Measurements from ENCODE around the gene CHST8.

CHST8 gene

DNA sequence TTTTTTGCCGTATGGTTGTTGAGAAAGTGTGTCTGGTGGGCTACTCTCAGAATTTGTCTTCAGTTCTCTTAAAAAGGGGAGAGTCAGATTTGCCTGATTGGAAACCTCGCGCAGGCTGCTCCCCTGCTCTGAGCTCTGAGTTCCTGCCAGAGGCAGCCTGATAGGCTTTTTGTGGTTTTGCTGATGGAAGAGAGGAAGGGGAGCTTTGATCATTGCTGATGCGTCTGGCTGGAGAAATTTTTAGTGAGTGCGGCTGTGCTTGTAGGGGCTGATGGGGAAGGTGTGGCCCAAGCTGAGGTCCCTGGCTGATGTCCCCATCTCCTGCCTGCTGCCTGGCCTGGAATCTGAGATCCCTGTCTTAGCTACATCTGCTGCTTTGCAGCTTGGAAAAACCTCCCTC, 2.8 kb downstream of the CHST8 start:
- Mint-ChIP-seq H3K9me3 (no peaks in the 10 kb centered on the region), H3K4me3 (no peak overlapping the region), H3K27me3 (peaks cover 62% of the 10 kb centered on the region), H3K27ac (no peak overlapping the region), H3K36me3 (ENCODE audit: low read depth) (no peaks in the 10 kb centered on the region), H3K4me1 (ENCODE audit: low read depth) (no peaks in the 10 kb centered on the region)
- intact Hi-C loops (cut with micrococcal nuclease) = no loop called here

- Mint-ChIP-seq H3K9me3 (no peaks in the 10 kb centered on the region), H3K27me3 (peaks cover 39% of the 10 kb centered on the region), H3K36me3 (ENCODE audit: low read depth) (no peaks in the 10 kb centered on the region), H3K4me1 (ENCODE audit: low read depth) (no peaks in the 10 kb centered on the region), H3K4me3 (no peak overlapping the region), H3K27ac (no peak overlapping the region)
- intact Hi-C loops (cut with micrococcal nuclease) = no loop called here
Measured at GRCh38 chr19:33627526-33627925, 5.8 kb downstream of the CHST8 start.

- Mint-ChIP-seq H3K4me1 (ENCODE audit: low read depth) (no peaks in the 10 kb centered on the region), H3K27ac (no peak overlapping the region), H3K27me3 (peaks cover 33% of the 10 kb centered on the region), H3K9me3 (no peaks in the 10 kb centered on the region), H3K4me3 (no peak overlapping the region), H3K36me3 (ENCODE audit: low read depth) (no peaks in the 10 kb centered on the region)
- intact Hi-C loops (cut with micrococcal nuclease) = no loop called here
Measured at GRCh38 chr19:33627962-33628839, 6.4 kb downstream of the CHST8 start.

GRCh38 chr19:33628921-33629825, 7.4 kb downstream of the CHST8 start:
- H3K9me3 Mint-ChIP-seq = no peaks in the 10 kb centered on the region
- intact Hi-C loops (cut with micrococcal nuclease) = no loop called here
- H3K36me3 Mint-ChIP-seq (ENCODE audit: low read depth) = no peaks in the 10 kb centered on the region
- no peak overlapping the region for H3K4me3 Mint-ChIP-seq
- peaks cover 23% of the 10 kb centered on the region for H3K27me3 Mint-ChIP-seq
- H3K27ac Mint-ChIP-seq = no peak overlapping the region
- no peaks in the 10 kb centered on the region for H3K4me1 Mint-ChIP-seq (ENCODE audit: low read depth)

DNA sequence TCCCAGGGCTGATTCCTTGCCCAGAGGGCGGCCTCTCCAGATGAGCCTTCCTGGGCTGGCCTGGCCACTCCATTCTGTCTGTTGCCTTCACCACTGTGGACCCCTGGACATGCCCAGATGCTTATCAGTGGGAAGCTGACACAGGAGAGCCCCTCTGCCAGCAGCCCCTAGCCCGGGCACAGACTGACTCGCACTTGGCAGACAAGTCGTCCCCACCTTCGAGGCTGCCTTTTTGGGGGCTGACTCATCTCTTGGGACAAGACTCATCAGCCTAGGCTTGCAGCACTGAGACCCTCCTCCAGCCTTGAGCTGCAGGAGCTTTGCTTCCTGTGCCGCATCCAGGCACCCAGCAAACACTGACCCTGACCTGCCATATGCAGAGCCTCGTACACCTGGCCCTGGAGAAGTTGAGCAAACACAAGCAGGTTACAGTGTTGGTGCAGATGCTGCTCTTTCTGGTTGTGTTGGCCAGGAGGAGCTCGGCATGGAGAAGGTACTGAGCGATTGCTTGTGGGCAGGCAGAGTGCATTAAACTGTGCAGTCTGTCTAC, 8.1 kb downstream of the CHST8 start:
- Mint-ChIP-seq H3K27ac (no peak overlapping the region), H3K36me3 (ENCODE audit: low read depth) (no peaks in the 10 kb centered on the region), H3K4me1 (ENCODE audit: low read depth) (no peaks in the 10 kb centered on the region), H3K9me3 (no peaks in the 10 kb centered on the region), H3K27me3 (peaks cover 16% of the 10 kb centered on the region), H3K4me3 (no peak overlapping the region)
- intact Hi-C loops (cut with micrococcal nuclease) = no loop called here

DNA sequence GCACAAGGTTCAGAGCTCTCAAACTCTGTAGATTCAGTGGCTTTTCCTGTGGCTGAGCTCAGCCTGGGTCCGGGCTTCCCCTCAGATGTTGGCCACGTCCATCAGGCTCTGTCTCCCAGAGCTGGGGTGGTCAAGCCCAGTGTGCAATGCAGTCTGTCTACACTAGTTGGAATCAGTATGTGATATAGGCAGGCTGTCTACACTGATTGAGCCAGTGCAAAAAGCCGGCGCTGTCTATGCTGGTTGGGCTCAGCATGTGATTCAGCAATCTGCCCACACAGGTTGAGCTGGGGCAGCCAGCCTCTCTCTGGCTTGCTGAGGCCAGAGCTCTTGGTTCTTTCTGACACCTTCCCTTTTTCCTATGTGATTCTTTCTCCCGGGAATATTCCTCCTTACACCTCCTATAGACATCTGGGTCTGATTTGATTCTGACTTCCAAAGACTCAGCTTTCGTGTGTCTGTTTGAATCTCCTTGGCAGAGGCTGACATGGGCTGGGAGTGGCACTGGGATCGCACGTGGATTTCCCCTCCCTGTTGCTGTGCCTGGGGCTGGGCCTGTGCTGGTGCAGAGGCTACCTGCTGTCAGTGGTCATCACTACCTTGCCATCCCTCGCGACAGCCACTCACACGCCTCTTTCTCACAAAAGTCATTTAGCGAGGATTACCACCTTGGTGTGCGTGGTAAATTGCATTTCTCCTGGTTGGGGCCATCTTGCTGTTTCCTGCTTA, 9.3 kb downstream of the CHST8 start:
- Mint-ChIP-seq H3K9me3 (no peaks in the 10 kb centered on the region), H3K27me3 (peaks cover 9% of the 10 kb centered on the region), H3K27ac (no peak overlapping the region), H3K36me3 (ENCODE audit: low read depth) (no peaks in the 10 kb centered on the region), H3K4me1 (ENCODE audit: low read depth) (no peaks in the 10 kb centered on the region), H3K4me3 (no peak overlapping the region)
- intact Hi-C loops (cut with micrococcal nuclease) = no loop called here

DNA sequence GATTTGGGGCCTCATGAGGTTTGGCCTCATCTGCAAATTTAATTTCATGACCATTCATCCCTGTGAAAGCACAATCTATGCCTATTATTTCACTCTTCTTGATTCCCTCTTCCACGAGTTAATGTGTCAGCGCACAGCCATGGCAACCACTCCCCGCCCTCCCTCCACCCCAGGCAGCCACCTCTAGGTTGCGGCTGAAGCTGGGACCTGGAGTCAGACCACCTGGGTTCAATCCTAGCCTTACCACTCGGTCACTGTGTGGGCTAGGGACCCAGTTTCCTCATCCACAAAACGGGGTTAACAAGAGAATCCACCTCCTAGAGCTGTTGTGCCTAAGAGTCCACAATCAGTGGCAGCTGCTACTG, 9.8 kb downstream of the CHST8 start:
- no peaks in the 10 kb centered on the region for H3K9me3 Mint-ChIP-seq
- H3K36me3 Mint-ChIP-seq (ENCODE audit: low read depth) = no peaks in the 10 kb centered on the region
- H3K4me1 Mint-ChIP-seq (ENCODE audit: low read depth) = no peaks in the 10 kb centered on the region
- intact Hi-C loops (cut with micrococcal nuclease) = no loop called here
- no peak overlapping the region for H3K27ac Mint-ChIP-seq
- H3K4me3 Mint-ChIP-seq = no peak overlapping the region
- H3K27me3 Mint-ChIP-seq = peaks cover 7% of the 10 kb centered on the region

DNA sequence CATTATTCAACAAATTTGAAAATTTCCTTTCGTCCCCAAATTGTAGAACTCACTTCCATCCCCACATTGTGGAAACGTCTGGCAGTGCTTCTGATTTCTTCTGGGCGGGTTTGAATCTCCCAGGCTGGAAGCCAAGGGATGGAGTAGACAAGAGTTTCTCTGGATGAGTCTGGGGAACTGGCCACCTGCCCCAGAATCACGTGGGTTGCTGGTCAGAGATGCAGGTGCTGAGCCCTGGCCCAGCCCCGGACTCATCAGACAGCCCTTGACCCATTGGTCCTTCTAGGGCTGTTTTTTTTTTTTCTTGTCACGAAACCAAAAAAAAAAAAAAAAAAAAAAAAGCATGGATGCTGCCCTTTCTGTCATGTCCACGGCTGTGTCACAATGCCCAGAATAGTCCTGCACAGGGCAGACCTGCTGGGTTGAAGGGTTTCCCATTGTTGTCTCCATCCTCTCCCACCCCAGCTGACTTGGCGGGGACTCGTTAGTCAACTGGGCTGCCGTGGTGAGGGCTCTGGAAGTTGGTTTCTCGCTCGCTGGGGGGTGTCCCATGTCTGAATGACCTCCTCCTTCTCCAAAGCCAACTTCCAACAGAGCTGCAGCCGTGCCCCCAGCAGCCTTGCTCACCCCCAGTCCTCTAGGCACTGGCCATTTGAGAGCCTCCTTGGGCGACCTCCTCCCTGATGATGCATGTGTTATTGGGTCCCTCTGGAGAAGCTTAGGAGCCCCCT, 12.8 kb downstream of the CHST8 start:
- no peaks in the 10 kb centered on the region for H3K9me3 Mint-ChIP-seq
- H3K4me1 Mint-ChIP-seq (ENCODE audit: low read depth) = no peaks in the 10 kb centered on the region
- intact Hi-C loops (cut with micrococcal nuclease) = no loop called here
- peaks cover 13% of the 10 kb centered on the region for H3K27me3 Mint-ChIP-seq
- H3K27ac Mint-ChIP-seq = no peak overlapping the region
- H3K4me3 Mint-ChIP-seq = no peak overlapping the region
- no peaks in the 10 kb centered on the region for H3K36me3 Mint-ChIP-seq (ENCODE audit: low read depth)

- Mint-ChIP-seq H3K4me3 (no peak overlapping the region), H3K9me3 (no peaks in the 10 kb centered on the region), H3K27me3 (peaks cover 11% of the 10 kb centered on the region), H3K36me3 (ENCODE audit: low read depth) (no peaks in the 10 kb centered on the region), H3K27ac (no peak overlapping the region), H3K4me1 (ENCODE audit: low read depth) (no peaks in the 10 kb centered on the region)
- intact Hi-C loops (cut with micrococcal nuclease) = no loop called here
Measured at GRCh38 chr19:33638167-33639034, 16.6 kb downstream of the CHST8 start.

DNA sequence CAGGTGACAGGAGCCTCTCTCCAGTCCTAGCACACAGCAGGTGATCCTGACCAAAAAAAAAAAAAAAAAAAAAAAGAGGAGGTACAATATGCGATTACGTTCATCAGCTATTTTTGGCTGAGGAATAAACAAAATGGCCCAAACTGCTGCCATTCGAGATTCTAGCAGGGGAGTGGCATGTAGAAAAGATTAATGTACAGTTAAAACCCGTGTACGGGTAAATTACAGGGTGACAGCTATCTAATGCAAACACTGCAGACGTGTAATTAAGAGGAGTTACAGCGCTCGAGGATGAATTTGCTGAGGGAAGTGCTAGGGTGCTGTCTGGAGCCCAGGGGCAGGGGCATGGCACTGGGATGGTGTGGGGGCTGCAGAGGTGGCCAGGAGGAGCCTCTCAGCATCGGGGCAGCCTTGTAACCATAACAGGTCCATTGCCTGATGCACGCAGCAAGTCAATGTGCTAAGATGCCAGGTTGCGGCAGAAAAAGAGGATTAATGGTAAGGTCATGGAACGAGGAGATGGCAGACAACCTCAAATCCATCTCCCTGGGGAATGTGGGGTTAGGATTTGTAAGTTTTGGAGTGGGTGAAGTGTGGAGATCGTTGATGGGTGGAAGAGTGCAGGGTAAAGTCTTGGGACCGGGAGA, 17.4 kb downstream of the CHST8 start:
- Mint-ChIP-seq H3K4me3 (no peak overlapping the region), H3K36me3 (ENCODE audit: low read depth) (no peaks in the 10 kb centered on the region), H3K27ac (no peak overlapping the region), H3K4me1 (ENCODE audit: low read depth) (no peaks in the 10 kb centered on the region), H3K9me3 (no peaks in the 10 kb centered on the region), H3K27me3 (peaks cover 11% of the 10 kb centered on the region)
- intact Hi-C loops (cut with micrococcal nuclease) = no loop called here

DNA sequence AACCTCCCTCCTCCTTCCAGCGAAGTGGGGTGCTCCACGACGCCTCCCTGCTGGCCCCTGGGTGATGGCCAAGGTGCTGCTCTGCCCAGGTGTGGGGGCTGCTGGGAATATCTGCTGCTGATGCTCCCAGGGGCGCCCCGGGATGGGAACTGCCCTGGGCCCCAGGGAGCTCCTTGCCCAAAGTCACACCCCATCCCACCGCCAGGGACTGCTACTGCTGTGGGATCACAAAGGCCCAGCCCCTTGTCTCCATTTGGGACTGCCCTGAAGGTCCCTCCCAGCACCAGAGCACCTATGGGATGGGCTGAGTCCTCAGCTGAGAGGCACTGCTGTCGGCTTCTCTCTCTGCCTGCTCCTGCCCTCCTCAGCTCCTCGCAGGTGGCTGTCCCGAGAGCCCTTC, 19.0 kb downstream of the CHST8 start:
- no peaks in the 10 kb centered on the region for H3K9me3 Mint-ChIP-seq
- peaks cover 11% of the 10 kb centered on the region for H3K27me3 Mint-ChIP-seq
- no peak overlapping the region for H3K4me3 Mint-ChIP-seq
- intact Hi-C loops (cut with micrococcal nuclease) = no loop called here
- H3K4me1 Mint-ChIP-seq (ENCODE audit: low read depth) = no peaks in the 10 kb centered on the region
- H3K27ac Mint-ChIP-seq = no peak overlapping the region
- H3K36me3 Mint-ChIP-seq (ENCODE audit: low read depth) = no peaks in the 10 kb centered on the region

DNA sequence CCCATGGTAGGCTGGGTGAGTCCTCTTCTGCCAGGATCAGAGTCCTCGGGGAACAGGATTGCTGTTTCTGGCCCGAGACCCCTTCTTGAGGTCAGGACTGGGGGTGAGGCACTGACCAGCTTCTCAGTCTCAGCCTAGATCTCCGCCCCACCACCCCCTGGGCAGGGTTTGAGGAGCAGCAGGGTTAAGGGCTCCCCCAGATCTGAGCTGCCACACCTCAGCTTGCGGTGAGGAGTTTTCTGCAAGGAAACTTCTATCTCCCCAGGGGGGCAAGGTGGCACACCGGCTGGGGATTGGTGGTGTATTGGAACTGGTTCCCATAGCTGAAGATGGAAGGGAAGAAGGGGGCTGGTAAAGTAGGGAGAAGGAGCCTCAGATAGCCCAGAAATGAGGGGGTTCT, 19.5 kb downstream of the CHST8 start:
- no peak overlapping the region for H3K27ac Mint-ChIP-seq
- no peaks in the 10 kb centered on the region for H3K4me1 Mint-ChIP-seq (ENCODE audit: low read depth)
- H3K36me3 Mint-ChIP-seq (ENCODE audit: low read depth) = no peaks in the 10 kb centered on the region
- H3K4me3 Mint-ChIP-seq = no peak overlapping the region
- peaks cover 12% of the 10 kb centered on the region for H3K27me3 Mint-ChIP-seq
- intact Hi-C loops (cut with micrococcal nuclease) = no loop called here
- no peaks in the 10 kb centered on the region for H3K9me3 Mint-ChIP-seq
